K562 (cell line): Measurements from ENCODE around the gene WDR45. TPM values are rescaled to one million over a fixed set of nuclear protein-coding genes. Genes with fewer than 3 reads are reported as not detected.
A peak's percentile ranks its signal among the peaks of the same experiment; 100 is the strongest.

ENCODE experiments used
- CCNT2 ChIP-seq: IDR thresholded peaks from 2 replicates; pipeline ENCODE4 v1.6.1; 2011; ENCODE audit warnings: borderline replicate concordance, low read depth, mild to moderate bottlenecking, moderate library complexity, mixed read lengths, low read length; ENCODE audit not compliant: insufficient read length; ENCODE audit errors: extremely low read depth
- TEAD2 ChIP-seq: fragments of 450-650 bp; IDR thresholded peaks from 2 replicates; pipeline ENCODE4 v1.6.1; 2016; ENCODE audit warnings: missing genetic modification characterization, control low read depth, missing compliant biosample characterization
- TSC22D4 ChIP-seq: fragments of 450-650 bp; IDR thresholded peaks from 2 replicates; pipeline ENCODE4 v1.6.1; 2016; ENCODE audit warnings: missing genetic modification characterization, missing biosample characterization, control low read depth
- polyA plus RNA-seq, 8 experiments: library from polyadenylated mRNA; depleted of rRNA in 4 of 8; stranded (reverse) in 5 of 8; unstranded in 3 of 8; fragments of >200 nt; fragmentation: Nextera tagmentation in 2 of 8; fragmentation: Illumina TruSeq in 1 of 8; extraction: Ambion mirVana in 2 of 8; extraction: Trizol in 1 of 8; gene quantifications; 2 replicates each; pipeline versions ENCODE4 v1.2.1 to v1.2.3, GENCODE V29; 2011 to 2014; ENCODE audit warnings: inconsistent platforms in 1 of 8, missing spikeins in 1 of 8
- total RNA-seq, 7 experiments: library from RNA; depleted of rRNA in 6 of 7; stranded (reverse); fragments of >200 nt in 6 of 7; fragmentation: Illumina TruSeq in 2 of 7; extraction: Trizol in 2 of 7; gene quantifications; 2 replicates each; pipeline versions ENCODE4 v1.2.1 to v1.2.3, GENCODE V29; 2011 to 2021; ENCODE audit warnings: low replicate concordance in 1 of 7
- TF ChIP-seq, protein P1 (sequence below), 2 experiments: fragments of 450-650 bp in 1 of 2; sonication (generic) in 1 of 2; formaldehyde crosslinking in 1 of 2; IDR thresholded peaks; 2 replicates each; pipeline versions ENCODE4 v1.7.1 to v1.9.0; 2016 to 2022; ENCODE audit warnings: inconsistent platforms in 1 of 2, mild to moderate bottlenecking in 1 of 2, missing genetic modification reagents in 1 of 2
- TF ChIP-seq, protein P2 (sequence below): fragments of 450-650 bp; IDR thresholded peaks from 2 replicates; pipeline ENCODE4 v1.7.1; 2018; ENCODE audit warnings: mild to moderate bottlenecking, low read depth; ENCODE audit not compliant: partially characterized antibody
- TF ChIP-seq, protein P3 (sequence below), 2 experiments: fragments of 200-800 bp in 1 of 2; sonication (Bioruptor generic) in 1 of 2; sonication (generic) in 1 of 2; formaldehyde crosslinking in 1 of 2; IDR thresholded peaks in 1 of 2; conservative IDR thresholded peaks in 1 of 2; 2 replicates each; pipeline versions ENCODE4 v1.5.0 to v1.6.1; 2016 to 2020; ENCODE audit warnings: missing compliant biosample characterization in 1 of 2, missing genetic modification characterization in 1 of 2, missing genetic modification reagents in 1 of 2
- TF ChIP-seq, protein P4 (sequence below): fragments of 450-650 bp; IDR thresholded peaks from 2 replicates; pipeline ENCODE4 v1.6.1; 2017; ENCODE audit warnings: mild to moderate bottlenecking, moderate library complexity

The WDR45 gene
- total and polyA plus RNA-seq, 9 of the 15 experiments (the other 6 are each of a cell fraction or from before 2014, with no cell fraction given): 19.4 to 136 (median 59.7) TPM

DNA sequence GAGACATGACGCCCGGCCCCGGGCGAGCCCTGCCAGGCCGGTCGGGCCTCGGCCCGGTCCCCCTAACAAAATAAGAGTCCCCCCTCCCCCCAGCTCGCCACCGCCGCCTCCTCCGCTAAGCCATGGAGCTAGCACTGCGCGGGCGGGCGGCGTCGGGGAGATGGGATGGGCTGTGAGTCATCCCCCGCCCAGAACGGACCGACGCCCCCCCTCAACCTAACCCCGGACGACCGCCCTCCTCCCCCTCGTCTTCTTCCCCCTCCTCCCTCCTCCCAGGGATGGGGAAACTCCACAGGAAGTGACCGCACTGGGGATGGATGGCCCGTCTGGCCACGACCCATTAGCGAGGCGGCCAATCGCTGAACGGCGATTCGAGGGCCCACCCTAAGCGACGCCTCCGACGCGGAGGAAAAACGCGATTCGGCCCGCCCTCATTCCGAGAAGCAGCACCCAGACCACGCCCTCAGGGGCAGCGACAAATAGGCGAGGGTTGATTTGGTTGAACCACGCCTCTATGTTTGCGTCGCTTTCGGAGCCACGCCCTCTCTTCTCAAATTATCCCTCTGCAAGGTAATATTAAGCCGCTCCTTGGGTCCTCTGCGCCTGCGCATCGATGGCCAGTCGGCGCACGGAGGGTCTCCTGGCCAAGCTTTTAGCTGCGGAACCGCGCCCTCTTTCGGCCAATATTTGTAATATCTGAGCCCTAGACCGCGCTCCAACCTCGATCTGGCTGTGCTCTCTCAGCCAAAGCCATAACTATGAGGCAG, 36.3 kb downstream of the WDR45 start, which contains the start of gene TFE3 (continued):
- TF ChIP-seq, protein P1, sequence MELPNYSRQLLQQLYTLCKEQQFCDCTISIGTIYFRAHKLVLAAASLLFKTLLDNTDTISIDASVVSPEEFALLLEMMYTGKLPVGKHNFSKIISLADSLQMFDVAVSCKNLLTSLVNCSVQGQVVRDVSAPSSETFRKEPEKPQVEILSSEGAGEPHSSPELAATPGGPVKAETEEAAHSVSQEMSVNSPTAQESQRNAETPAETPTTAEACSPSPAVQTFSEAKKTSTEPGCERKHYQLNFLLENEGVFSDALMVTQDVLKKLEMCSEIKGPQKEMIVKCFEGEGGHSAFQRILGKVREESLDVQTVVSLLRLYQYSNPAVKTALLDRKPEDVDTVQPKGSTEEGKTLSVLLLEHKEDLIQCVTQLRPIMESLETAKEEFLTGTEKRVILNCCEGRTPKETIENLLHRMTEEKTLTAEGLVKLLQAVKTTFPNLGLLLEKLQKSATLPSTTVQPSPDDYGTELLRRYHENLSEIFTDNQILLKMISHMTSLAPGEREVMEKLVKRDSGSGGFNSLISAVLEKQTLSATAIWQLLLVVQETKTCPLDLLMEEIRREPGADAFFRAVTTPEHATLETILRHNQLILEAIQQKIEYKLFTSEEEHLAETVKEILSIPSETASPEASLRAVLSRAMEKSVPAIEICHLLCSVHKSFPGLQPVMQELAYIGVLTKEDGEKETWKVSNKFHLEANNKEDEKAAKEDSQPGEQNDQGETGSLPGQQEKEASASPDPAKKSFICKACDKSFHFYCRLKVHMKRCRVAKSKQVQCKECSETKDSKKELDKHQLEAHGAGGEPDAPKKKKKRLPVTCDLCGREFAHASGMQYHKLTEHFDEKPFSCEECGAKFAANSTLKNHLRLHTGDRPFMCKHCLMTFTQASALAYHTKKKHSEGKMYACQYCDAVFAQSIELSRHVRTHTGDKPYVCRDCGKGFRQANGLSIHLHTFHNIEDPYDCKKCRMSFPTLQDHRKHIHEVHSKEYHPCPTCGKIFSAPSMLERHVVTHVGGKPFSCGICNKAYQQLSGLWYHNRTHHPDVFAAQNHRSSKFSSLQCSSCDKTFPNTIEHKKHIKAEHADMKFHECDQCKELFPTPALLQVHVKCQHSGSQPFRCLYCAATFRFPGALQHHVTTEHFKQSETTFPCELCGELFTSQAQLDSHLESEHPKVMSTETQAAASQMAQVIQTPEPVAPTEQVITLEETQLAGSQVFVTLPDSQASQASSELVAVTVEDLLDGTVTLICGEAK (IDR thresholded peaks at IDR 0.05): peak; percentile 69
- TF ChIP-seq, protein P1 (CRISPR knock-in tag; IDR thresholded peaks at IDR 0.05): no peak
- TF ChIP-seq, protein P2, sequence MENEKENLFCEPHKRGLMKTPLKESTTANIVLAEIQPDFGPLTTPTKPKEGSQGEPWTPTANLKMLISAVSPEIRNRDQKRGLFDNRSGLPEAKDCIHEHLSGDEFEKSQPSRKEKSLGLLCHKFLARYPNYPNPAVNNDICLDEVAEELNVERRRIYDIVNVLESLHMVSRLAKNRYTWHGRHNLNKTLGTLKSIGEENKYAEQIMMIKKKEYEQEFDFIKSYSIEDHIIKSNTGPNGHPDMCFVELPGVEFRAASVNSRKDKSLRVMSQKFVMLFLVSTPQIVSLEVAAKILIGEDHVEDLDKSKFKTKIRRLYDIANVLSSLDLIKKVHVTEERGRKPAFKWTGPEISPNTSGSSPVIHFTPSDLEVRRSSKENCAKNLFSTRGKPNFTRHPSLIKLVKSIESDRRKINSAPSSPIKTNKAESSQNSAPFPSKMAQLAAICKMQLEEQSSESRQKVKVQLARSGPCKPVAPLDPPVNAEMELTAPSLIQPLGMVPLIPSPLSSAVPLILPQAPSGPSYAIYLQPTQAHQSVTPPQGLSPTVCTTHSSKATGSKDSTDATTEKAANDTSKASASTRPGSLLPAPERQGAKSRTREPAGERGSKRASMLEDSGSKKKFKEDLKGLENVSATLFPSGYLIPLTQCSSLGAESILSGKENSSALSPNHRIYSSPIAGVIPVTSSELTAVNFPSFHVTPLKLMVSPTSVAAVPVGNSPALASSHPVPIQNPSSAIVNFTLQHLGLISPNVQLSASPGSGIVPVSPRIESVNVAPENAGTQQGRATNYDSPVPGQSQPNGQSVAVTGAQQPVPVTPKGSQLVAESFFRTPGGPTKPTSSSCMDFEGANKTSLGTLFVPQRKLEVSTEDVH: no peak
- TF ChIP-seq CCNT2 (peak; percentile 76), TEAD2 (tag) (no peak), TSC22D4 (tag) (no peak)
- TF ChIP-seq, protein P3, sequence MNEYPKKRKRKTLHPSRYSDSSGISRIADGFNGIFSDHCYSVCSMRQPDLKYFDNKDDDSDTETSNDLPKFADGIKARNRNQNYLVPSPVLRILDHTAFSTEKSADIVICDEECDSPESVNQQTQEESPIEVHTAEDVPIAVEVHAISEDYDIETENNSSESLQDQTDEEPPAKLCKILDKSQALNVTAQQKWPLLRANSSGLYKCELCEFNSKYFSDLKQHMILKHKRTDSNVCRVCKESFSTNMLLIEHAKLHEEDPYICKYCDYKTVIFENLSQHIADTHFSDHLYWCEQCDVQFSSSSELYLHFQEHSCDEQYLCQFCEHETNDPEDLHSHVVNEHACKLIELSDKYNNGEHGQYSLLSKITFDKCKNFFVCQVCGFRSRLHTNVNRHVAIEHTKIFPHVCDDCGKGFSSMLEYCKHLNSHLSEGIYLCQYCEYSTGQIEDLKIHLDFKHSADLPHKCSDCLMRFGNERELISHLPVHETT (CRISPR knock-in tag; conservative IDR thresholded peaks at IDR 0.05 in 1 of 2, IDR thresholded peaks at IDR 0.05 in 1 of 2): no peak
- TF ChIP-seq, protein P4, sequence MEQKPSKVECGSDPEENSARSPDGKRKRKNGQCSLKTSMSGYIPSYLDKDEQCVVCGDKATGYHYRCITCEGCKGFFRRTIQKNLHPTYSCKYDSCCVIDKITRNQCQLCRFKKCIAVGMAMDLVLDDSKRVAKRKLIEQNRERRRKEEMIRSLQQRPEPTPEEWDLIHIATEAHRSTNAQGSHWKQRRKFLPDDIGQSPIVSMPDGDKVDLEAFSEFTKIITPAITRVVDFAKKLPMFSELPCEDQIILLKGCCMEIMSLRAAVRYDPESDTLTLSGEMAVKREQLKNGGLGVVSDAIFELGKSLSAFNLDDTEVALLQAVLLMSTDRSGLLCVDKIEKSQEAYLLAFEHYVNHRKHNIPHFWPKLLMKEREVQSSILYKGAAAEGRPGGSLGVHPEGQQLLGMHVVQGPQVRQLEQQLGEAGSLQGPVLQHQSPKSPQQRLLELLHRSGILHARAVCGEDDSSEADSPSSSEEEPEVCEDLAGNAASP: no peak
